ENCODE data around the gene CSRP1. TPM values are rescaled to one million over a fixed set of nuclear protein-coding genes. Genes with fewer than 3 reads are reported as not detected.
A peak's percentile ranks its signal among the peaks of the same experiment; 100 is the strongest.

Gene CSRP1
- total RNA-seq, 2 donors from 2014 or later = 1,426 to 2,194 TPM

DNA sequence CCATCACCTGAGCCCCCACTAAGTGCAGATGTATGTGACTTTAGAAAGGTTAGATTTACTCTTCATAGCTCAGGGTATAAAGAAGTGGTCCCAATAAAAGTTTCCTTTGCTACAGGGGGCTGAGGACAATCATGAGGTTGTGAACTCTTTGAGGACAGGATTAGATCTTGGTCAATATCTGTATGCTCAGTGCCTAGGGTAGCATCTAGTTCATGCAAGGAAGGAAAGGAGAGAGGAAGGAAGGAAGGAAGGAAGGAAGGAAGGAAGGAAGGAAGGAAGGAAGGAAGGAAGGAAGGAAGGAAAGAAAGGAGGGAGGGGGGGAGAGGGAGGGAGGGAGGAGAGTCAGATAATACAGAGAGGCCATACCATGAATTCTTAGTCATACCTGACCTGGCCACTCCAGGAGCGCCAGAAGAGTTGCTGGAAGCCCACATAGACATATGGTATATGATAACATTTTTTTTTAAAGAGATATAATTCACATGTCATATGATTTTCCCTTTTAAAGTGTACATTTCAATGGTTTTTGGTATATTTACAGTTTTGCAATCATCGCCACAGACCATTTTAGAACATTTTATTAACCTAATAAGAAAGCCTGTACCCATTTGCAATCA is 9.7 kb upstream of the CSRP1 start:
- intact Hi-C loops (cut with DNase I) = loop anchor here in 1 of 2 donors (10.0 kb wide), 1 partner anchor 52 kb away; the partner anchor contains the start of gene PHLDA3

DNA sequence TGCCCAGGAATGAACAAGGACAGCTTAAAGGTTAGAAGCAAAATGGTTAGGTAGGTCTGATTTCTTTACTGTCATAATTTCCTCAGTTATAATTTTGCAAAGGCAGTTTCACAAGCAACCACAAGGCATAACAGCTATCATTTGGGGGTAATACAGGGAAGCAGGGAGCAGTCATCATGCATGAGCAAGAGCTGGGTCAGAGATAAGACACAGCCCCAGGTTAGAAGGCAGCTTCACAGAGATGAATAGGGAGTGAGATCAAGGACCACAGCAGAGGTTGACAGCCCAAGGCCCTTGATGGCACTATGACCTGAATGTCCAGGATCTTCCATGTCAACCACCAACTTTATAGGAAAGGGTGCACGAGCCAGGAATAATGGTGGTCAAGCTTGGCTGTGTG is 9.0 kb upstream of the CSRP1 start:
- intact Hi-C loops (cut with DNase I) = loop anchor here in 1 of 2 donors (10.0 kb wide), 1 partner anchor 51 kb away; the partner anchor contains the start of gene PHLDA3
- DNase-seq (ENCODE audit: low spot score) = no peak

More for the DNA sequence above, 9.7 kb upstream of the CSRP1 start:
- no peak for DNase-seq (ENCODE audit: low spot score)

- no peak for DNase-seq (ENCODE audit: low spot score)
- intact Hi-C loops (cut with DNase I) = loop anchor here in 1 of 2 donors (10.0 kb wide), 1 partner anchor 50 kb away; the partner anchor contains the start of gene PHLDA3
These were observed 8.3 kb upstream of the CSRP1 start for GRCh38 chr1:201515062-201515750.

DNA sequence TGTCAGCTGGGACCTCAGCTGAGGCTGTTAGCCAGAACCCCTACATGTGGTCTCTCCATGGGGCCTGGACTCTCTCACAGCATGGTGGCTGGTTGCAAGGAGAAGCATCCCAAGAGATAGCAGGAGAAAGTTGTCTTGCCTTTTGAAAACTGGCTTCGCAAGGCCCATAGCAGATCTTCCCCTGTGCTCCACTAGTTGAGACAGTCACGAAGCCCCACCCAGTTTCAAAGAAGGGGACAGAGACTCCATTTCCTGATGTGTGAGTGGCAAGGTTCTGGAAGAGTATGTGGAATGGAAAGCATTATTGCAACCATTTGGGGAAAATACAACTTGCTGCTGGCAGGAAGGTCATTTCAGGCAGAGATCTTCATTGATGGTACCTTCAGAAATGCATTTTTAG is 7.5 kb upstream of the CSRP1 start:
- intact Hi-C loops (cut with DNase I) = loop anchor here in 1 of 2 donors (10.0 kb wide), 1 partner anchor 50 kb away; the partner anchor contains the start of gene PHLDA3
- no peak for DNase-seq (ENCODE audit: low spot score)

DNA sequence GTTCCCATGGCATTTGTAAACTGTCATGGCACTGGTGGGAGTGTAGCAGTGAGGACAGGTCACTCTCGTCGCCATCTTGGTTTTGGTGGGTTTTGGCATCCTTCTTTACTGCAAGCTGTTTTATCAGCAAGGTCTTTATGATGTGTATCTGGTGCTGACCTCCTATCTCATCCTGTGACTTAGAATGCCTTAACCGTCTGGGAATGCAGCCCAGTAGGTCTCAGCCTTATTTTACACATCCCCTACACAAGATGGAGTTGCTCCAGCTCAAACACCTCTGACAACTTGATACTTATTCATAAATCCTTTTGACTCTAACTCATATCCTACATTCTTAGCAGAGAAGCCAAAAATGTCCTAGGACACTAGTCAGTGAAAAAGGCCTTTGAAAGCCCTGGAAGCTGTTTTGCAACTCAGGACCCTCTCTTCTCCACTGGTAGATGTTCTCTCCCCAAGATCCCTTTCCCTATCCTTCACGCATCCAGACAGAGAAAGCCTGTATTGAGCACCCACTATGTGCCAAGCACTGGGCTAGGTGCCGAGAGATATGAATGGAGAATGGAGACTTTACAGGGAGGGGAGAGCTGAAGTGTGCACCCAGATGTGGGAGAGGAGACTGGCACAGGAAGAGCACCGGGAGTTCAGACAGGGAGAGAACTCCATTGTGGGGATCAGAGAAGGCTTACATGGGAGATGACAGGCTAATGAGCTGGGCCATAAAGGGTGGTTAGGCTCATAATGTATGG is 6.7 kb upstream of the CSRP1 start:
- intact Hi-C loops (cut with DNase I) = loop anchor here (2.0 to 10.0 kb wide), 4 partner anchors 31 to 77 kb away; partner anchors contain the start of gene PHLDA3 (in 1 of the 2)
- DNase-seq (ENCODE audit: low spot score) = no peak

GRCh38 chr1:201511941-201512539 is 5.1 kb upstream of the CSRP1 start:
- intact Hi-C loops (cut with DNase I) = loop anchor here (2.0 to 10.0 kb wide), 4 partner anchors 29 to 75 kb away; partner anchors contain the start of gene PHLDA3 (in 1 of the 2)
- DNase-seq (ENCODE audit: low spot score) = peak; percentile 85

DNA sequence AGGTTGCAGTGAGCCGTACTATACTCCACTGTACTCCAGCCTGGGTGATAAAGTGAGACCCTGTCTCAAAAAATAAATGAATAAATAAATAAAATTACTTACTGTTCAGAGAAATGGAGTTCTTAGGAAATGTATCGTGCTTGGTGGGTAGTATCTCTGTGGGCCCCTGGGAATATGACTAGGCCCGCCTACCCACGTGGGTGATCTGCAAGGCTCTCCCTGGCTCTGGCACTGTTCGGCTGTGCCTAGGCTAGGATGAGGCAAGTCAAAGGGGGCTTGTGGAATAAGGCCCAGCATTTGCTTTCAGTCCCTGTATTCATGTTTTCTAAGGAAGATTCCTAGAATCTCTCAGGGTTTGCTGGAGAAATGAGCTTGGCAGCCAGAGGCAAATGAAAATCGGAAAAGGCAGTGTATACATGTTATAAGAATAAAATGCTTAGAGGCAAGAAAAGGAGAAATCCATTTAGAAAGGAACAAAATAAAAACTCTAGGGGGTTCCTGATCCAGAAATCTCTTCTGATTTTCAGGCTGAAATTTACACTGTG is 4.5 kb upstream of the CSRP1 start:
- no peak for DNase-seq (ENCODE audit: low spot score)
- intact Hi-C loops (cut with DNase I) = loop anchor here in 1 of 2 donors (10.0 kb wide), 1 partner anchor 47 kb away; the partner anchor contains the start of gene PHLDA3

DNA sequence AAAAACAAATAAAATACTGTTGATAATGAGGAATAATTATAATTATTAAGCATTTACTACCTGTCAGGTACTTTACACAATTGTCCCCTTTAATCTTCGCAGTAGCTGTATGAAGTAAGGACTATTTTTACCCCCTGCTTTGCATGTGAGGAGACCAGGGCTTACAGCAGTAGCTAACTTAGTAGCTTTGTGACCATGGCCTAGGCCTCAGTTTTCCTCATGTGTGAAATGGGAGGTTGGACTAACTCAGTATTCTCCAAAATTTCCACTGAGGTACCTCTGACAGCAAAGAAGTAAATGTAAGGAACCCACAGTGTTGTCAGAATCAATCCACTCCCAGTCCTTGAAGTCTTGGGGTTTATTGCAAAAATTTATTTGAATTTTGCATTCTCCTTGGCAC is 3.8 kb upstream of the CSRP1 start:
- intact Hi-C loops (cut with DNase I) = loop anchor here in 1 of 2 donors (10.0 kb wide), 1 partner anchor 46 kb away; the partner anchor contains the start of gene PHLDA3
- no peak for DNase-seq (ENCODE audit: low spot score)

GRCh38 chr1:201509601-201510374 is 2.9 kb upstream of the CSRP1 start:
- intact Hi-C loops (cut with DNase I) = loop anchor here in 1 of 2 donors (10.0 kb wide), 1 partner anchor 45 kb away; the partner anchor contains the start of gene PHLDA3
- DNase-seq (ENCODE audit: low spot score) = no peak

GRCh38 chr1:201508809-201509208 is 1.9 kb upstream of the CSRP1 start:
- intact Hi-C loops (cut with DNase I) = no loop called here
- DNase-seq (ENCODE audit: low spot score) = no peak

- intact Hi-C loops (cut with DNase I) = no loop called here
- no peak for DNase-seq (ENCODE audit: low spot score)
These were observed 395 bp upstream of the CSRP1 start for GRCh38 chr1:201507360-201507675.

DNA sequence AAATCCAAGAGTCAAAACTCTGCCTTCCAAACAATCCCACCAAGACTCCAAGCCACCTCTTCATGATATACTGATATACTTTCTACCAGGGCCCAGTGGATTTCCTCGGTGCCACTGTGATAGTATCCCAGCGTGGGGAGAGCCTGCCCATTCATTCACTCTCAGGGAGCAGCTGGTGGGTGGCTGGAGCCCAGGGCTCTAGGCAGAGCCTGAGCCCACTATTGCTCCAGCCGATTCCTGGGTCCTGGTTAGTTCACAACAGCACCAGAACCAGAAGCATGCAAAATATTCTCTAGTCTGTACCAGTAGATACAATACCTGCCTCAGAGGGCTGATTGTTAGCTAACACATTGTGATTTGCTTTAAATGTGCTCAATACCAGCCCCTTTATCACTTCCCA is 831 bp downstream of the CSRP1 start:
- intact Hi-C loops (cut with DNase I) = no loop called here
- DNase-seq (ENCODE audit: low spot score) = no peak

- no peak for DNase-seq (ENCODE audit: low spot score)
- intact Hi-C loops (cut with DNase I) = no loop called here
These were observed 1.4 kb downstream of the CSRP1 start for GRCh38 chr1:201505503-201505890.

DNA sequence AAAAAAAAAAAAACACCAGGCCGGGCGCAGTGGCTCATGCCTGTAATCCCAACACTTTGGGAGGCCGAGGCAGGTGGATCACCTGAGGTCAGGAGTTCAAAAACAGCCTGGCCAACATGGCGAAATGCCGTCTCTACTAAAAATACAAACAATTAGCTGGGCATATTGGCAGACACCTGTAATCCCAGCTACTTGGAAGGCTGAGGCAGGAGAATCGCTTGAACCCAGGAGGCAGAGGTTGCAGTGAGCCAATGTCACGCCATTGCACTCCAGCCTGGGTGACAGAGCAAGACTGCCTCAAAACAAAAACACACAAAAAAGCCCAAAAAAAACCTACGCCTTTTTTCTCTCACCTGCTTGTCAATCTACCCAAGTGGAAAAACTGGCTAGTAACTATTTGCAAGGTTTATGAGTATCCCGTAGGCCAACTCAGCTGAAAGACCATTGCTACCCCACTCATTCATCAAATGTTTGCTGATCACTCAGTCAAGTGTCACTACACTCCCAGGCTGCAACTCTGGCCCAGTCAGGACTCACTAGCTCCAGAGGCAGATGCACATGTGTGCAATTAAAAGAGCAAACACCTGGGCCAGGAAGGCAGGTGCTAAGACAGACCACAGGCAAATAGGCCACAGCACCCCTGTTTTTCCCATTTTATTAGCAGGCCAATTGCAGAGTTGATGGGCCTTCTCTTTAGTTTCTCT is 2.0 kb downstream of the CSRP1 start:
- intact Hi-C loops (cut with DNase I) = no loop called here

GRCh38 chr1:201504179-201504631 is 2.7 kb downstream of the CSRP1 start:
- DNase-seq (ENCODE audit: low spot score) = no peak
- intact Hi-C loops (cut with DNase I) = no loop called here

More for the DNA sequence above, 2.0 kb downstream of the CSRP1 start:
- no peak for DNase-seq (ENCODE audit: low spot score)

DNA sequence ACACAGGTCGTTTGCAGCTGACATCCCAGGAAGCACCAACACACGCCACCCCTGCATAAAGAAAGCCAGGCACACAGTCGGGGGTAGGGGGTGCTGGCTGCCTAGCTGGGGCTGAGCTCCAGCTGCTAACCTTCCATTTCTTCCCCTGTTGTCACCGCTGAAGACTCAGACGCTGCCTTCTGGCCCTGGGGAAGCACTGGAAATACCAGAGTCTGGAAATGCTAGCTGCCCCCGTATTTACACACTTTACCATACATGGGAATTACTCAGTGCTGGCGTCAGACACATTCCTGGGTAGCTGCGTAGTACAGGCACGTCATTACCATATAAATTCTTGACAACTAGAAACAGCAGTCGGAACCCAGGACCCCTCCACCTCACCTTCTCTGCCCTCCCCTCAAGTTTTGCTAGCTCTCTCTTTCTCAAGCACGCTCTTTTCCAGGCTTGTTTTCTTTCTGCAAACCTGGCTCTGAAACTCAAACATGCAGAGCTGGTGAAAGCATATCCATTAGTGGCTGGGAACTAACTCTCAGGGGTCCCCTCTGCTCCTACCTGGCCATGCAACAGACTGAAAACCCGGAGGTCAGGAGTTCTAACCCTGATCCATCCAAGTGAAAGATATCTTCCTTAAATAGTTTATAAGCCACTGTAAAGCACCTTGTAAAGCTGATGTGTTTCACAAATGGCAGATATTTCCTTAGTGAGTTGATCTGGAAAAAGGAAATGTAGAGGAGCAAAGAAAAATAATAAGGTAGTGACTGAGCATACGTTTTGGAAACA is 3.3 kb downstream of the CSRP1 start:
- intact Hi-C loops (cut with DNase I) = no loop called here
- no peak for DNase-seq (ENCODE audit: low spot score)

- DNase-seq (ENCODE audit: low spot score) = no peak
- intact Hi-C loops (cut with DNase I) = no loop called here
These were observed 4.4 kb downstream of the CSRP1 start for GRCh38 chr1:201502511-201502857.
